GM12872 (cell line): ENCODE measurements around the gene METRNL.

Source experiments
- CTCF ChIP-seq: IDR thresholded peaks from 3 replicates; pipeline ENCODE4 v1.5.1; 2011; ENCODE audit warnings: low read depth, mild to moderate bottlenecking, low read length, moderate library complexity; ENCODE audit not compliant: insufficient read depth

The METRNL gene

GRCh38 chr17:83132251-83133081 lies 53.1 kb downstream of the METRNL start:
- TF ChIP-seq CTCF = no peak

GRCh38 chr17:83133302-83134121 lies 54.1 kb downstream of the METRNL start:
- TF ChIP-seq CTCF = no peak

- no peak for TF ChIP-seq CTCF
Observed at GRCh38 chr17:83135692-83136091, 56.3 kb downstream of the METRNL start.

- TF ChIP-seq CTCF = no peak
Observed at GRCh38 chr17:83136156-83136555, 56.7 kb downstream of the METRNL start.

- no peak for TF ChIP-seq CTCF
Observed at GRCh38 chr17:83136931-83137330, 57.5 kb downstream of the METRNL start.

GRCh38 chr17:83137523-83137922 lies 58.1 kb downstream of the METRNL start:
- TF ChIP-seq CTCF = no peak

DNA sequence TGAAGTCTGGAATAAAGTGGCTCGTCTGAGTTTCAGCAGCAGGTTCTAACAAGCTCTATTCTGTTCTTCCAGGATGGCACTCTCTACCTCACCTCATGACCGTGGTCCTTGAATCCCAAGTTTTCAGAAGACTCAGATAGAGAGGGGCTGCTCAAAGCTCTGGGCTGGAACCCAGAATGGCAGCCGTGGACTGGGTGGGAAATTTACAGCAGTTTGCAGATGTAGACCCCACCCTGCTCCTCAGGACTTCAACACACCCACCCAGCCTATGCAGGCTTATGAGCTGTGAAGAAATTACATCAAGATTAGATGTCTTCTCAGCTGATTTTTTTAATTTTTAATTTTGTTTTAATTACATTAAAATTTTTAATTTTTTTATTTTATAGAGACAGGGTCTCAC lies 59.4 kb downstream of the METRNL start:
- TF ChIP-seq CTCF = no peak
